NCI-H345 (cell line): ENCODE data around the gene CYB5A.

Experiments
- DNase-seq: peaks from one replicate; lab custom pipeline; 2025; lab: John Stamatoyannopoulos, UW

CYB5A gene

GRCh38 chr18:74276609-74277008 lies 15.2 kb downstream of the CYB5A start:
- DNase-seq, result no peak

GRCh38 chr18:74275736-74276135 lies 16.0 kb downstream of the CYB5A start:
- no peak for DNase-seq

GRCh38 chr18:74274700-74275099 lies 17.1 kb downstream of the CYB5A start:
- no peak for DNase-seq

- DNase-seq, result no peak
Measured at GRCh38 chr18:74273394-74273793, 18.4 kb downstream of the CYB5A start.

- no peak for DNase-seq
Measured at GRCh38 chr18:74271635-74272034, 20.1 kb downstream of the CYB5A start.

- DNase-seq, result no peak
Measured at GRCh38 chr18:74268933-74269620, 22.7 kb downstream of the CYB5A start.

- no peak for DNase-seq
Measured at GRCh38 chr18:74268175-74268574, 23.6 kb downstream of the CYB5A start.

GRCh38 chr18:74266161-74266560 lies 25.6 kb downstream of the CYB5A start:
- DNase-seq, result no peak

GRCh38 chr18:74265546-74266098 lies 26.1 kb downstream of the CYB5A start:
- DNase-seq, result no peak

GRCh38 chr18:74264303-74265020 lies 27.3 kb downstream of the CYB5A start:
- DNase-seq, result no peak

GRCh38 chr18:74261053-74261713 lies 30.6 kb downstream of the CYB5A start:
- no peak for DNase-seq

- DNase-seq, result no peak
Measured at GRCh38 chr18:74259347-74259746, 32.4 kb downstream of the CYB5A start.

- no peak for DNase-seq
Measured at GRCh38 chr18:74257083-74257482, 34.7 kb downstream of the CYB5A start.

- DNase-seq, result no peak
Measured at GRCh38 chr18:74256190-74256589, 35.6 kb downstream of the CYB5A start.

- DNase-seq, result no peak
Measured at GRCh38 chr18:74255131-74255616, 36.6 kb downstream of the CYB5A start.

GRCh38 chr18:74252039-74252395 lies 39.7 kb downstream of the CYB5A start:
- no peak for DNase-seq

- DNase-seq, result no peak
Measured at GRCh38 chr18:74251297-74252038, 40.3 kb downstream of the CYB5A start.

- no peak for DNase-seq
Measured at GRCh38 chr18:74250131-74250530, 41.6 kb downstream of the CYB5A start.

- no peak for DNase-seq
Measured at GRCh38 chr18:74249181-74249968, 42.4 kb downstream of the CYB5A start.

- DNase-seq, result no peak
Measured at GRCh38 chr18:74248595-74248994, 43.2 kb downstream of the CYB5A start.

GRCh38 chr18:74248189-74248588 lies 43.6 kb downstream of the CYB5A start:
- DNase-seq, result no peak
